HepG2 (cell line): ENCODE data around the gene SPRED2.

Experiments
- CEBPB ChIP-seq: IDR thresholded peaks from 2 replicates; pipeline ENCODE4 v1.6.1; 2011; ENCODE audit warnings: low read depth, low read length, improper control_type of control experiment, borderline replicate concordance
- NFE2L2 ChIP-seq: fragments of 150-350 bp; IDR thresholded peaks from 2 replicates; pipeline ENCODE4 v1.6.1; 2014; ENCODE audit warnings: low read length
- RXRB ChIP-seq: IDR thresholded peaks from 2 replicates; pipeline ENCODE4 v1.6.1; 2016; ENCODE audit warnings: borderline replicate concordance, missing genetic modification reagents, missing compliant biosample characterization
- SP1 ChIP-seq, 2 experiments: fragments of 450-650 bp in 1 of 2; sonication (generic) in 1 of 2; formaldehyde crosslinking in 1 of 2; IDR thresholded peaks; 2 replicates each; pipeline versions ENCODE4 v1.4.0 to v1.6.1; 2016 to 2020; ENCODE audit warnings: missing genetic modification reagents in 1 of 2
- ZBTB7B ChIP-seq: sonication (generic); formaldehyde crosslinking; IDR thresholded peaks from 2 replicates; pipeline ENCODE4 v1.4.0; 2020; ENCODE audit warnings: missing genetic modification reagents

DNA sequence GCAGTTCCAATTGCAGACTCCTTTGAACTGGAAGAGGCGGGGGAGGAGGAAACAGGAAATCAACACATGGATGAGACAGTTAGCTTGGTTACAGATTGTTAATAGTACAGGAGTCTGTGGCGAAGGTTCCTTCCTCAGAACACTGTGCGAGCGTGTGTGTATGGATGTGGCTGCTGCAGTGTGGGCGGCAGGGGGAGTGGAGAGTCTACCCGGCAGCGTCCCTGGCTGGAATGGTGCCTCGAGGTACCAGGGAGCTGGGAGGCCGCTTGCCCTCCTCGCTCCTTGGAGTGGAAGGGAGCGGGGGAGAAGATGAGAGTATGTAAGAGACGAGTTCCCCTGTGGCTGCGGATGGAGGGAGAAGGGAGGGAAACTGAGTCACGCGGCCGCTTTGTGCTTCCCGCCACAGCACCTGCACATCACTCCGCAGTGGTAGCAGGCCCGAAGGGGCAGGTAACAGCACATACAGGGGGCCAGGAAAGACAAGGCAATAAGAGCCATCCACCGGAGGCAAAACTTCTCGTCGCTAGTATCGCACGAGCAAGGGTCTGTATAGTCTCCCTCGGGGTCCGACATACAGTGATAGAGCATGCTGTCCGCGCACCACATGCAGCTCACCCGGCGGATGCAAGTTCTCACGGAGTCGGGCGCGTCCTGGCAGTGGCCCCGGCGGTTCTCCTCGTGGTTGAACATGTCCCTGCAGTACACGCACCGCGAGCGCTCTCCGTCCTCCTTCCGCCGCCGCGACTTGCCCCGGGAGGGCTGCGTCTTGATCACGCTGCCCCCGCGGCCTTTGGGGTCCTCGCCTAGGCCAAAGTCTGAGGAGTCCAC is 119.1 kb downstream of the SPRED2 start:
- no peak for TF ChIP-seq ZBTB7B (CRISPR knock-in tag)
- no peak for TF ChIP-seq NFE2L2
- TF ChIP-seq SP1 (IDR thresholded peaks at IDR 0.05): no peak
- no peak for TF ChIP-seq SP1 (CRISPR knock-in tag; IDR thresholded peaks at IDR 0.05)
- no peak for TF ChIP-seq CEBPB
- TF ChIP-seq RXRB (CRISPR knock-in tag): no peak
